Stimulated activated CD8-positive, alpha-beta memory T cell treated with anti-CD3 and anti-CD28 coated beads, Interleukin-7, amount 100 ng/mL, for 4 hours (primary cell): ENCODE results near the gene IL11.

ENCODE experiments used
- DNase-seq, 2 donors: peaks; one replicate each; pipeline ENCODE4 v3.0.0-alpha.2; 2020; ENCODE audit warnings: low read depth in 2 of 2

IL11 gene

DNA sequence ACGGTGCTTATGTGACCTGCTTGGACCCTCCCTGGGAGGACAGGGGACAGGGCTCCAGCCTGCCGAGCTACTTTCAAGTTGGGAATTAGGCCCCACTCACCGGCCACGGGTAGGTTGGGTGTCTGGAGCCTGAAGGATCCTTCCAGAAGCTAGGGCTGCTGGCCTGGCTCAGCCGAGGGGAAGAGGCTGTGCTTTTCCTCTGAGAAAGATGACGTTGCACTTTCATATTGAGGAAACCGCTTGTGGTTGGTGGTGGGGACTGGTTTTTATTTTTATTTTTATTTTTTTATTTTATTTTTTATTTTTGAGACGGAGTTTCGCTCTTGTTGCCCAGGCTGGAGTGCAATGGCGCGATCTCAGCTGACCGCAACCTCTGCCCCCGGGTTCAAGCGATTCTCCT is 45.1 kb downstream of the IL11 start, which contains the start of gene TMEM150B:
TMEM150B (minus strand) TSS at position 170 of the 400 bp plus-strand sequence. CDS start 4,305 bp downstream, outside the sequence.
- DNase-seq: no peak

DNA sequence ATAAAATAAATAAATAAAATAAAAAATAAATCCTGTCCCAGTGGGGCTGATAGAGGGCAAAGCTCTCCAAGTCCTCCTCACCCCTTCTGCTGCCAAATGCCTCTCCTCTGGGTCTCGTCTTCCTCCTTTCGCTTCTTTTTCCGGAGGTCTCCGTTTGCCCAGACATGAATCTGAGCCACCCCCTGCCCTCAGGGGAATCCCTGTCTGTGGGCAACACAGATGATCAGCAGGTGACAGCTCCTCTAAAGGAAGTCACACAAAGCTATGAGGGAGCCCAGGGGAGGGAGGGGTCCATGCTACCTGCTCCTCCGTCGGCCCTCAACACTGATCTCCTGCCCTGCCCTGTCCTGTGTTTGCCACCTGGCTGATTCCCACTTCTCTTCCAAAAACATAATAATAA is 45.6 kb downstream of the IL11 start:
- no peak for DNase-seq

DNA sequence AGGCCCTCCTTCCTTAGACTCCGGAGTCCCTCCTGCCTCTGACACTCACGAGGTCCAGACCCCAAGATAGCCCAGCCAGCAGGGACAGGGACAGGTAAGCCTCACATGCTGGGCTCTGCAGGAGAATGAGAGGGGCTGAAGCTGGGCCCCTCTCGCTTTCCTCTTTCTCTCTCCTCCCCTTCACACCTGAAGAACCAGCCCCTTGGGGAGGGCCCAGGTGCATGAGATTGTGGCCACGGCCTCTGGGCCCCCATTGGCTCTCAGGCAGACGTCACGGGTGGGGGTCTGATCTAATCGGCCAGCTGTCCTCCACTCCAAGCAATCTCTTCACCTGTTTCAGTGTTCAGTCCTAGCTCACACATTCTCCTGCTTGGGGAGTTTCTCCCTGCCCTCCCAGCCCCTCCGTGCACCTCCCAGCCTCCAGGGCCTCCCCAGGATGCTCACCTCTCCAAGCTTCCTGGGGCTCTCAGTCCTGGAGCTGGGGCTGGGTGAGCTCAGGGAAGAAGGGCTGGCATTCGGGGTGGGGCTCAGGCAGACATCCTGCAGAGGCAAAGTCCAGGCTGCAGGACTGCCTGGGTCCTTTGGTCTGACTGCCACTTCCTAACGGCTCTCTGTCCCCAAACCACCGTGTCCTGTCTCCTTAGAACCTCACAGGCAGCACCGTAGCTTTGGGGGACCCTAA is 47.9 kb downstream of the IL11 start:
- no peak for DNase-seq

DNA sequence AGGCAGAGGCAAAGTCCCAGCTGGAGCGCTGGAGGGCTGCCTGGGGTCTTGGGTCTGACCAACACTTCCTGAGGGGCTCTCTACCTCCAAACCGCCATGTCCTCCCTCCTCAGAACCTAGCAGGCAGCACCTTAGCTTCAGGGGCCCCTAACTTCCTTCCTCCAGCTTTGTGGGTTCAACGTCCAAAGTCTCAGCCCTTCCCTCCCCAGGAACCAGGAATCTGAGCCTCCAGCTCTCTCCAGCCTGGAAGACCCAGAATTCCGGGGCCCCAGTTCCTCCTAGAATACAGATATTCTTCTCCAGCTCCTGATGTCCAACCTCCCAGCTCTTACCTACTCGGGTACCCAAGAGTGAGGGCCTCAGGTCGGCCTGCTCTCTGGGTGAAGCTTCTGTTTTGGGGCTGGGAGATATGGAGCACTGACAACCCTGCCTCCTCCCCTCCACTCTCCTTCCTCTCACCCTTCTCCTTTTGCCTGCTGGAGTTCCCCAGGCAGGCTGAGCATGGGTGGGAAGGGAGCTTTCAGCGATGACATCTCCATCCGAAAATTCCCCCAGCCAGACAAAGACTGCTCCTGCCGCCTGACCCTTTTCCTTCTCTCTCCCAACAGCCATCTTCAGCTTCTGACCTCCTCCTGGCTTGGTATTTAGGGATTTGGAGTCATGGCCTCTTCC is 48.7 kb downstream of the IL11 start:
- DNase-seq: no peak

DNA sequence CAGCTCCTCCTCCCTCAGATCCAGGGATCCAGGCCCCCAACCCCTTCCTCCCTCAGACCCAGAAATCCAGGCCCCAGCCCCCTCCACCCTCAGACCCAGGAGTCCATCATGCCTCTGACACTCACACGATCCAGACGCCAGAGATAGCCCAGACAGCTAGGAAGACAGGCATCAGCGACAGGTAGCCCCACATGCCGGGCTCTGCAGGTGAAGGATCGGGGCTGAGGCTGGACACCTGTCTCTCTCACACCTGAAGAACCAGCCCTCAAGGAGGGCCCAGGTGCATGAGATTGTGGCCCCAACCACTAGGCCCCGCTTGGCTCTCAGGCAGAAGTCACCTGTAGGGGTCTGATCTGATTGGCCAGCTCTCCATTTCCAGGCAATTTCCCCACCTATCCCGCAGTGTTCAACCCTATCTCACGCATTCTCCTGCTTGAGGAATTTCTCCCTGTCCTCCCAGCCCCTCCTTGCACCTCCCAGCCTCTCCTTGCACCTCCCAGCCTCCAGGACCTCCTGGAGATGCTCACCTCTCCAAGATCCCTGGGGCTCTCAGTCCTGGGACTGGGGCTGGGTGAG is 49.3 kb downstream of the IL11 start:
- no peak for DNase-seq

DNA sequence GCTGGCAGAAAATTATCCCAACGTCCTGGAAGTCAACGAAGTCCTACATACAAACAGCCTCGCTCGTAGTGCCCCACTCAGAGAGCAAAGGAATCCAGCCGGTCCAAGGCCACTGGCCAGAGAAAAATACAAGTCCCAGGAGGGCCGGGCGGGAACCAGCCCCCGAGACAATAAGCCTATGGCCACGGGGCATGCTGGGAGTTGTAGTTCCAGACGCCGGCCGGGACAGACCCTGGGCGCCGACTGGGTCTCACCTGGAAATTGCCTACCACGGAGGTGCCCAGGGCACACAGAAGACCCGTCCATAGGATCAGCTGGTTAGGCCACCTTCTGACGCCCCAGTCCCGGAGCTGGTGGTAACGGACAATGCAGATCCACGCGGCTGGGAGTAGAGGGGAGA is 50.5 kb downstream of the IL11 start:
- DNase-seq: no peak

DNA sequence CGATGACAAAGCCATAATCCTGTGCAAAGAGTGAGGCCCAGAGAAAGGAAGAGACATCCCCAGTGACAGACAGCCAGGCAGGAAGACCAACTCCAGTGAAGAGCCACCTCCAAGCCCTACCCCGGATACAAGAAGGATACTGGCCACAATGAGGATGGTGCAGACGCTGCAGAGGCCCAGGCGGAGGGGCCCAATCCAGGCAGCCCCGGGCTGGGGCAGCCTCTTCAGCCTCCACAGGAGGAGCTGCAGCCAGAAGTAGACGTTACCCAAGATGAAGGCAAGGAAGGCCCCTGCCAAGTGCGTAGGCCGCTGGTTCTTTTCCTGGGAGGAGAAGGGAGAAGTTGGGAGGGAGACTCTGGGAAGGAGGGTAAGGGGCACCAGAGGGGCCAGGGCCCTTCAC is 53.6 kb downstream of the IL11 start:
- no peak for DNase-seq

DNA sequence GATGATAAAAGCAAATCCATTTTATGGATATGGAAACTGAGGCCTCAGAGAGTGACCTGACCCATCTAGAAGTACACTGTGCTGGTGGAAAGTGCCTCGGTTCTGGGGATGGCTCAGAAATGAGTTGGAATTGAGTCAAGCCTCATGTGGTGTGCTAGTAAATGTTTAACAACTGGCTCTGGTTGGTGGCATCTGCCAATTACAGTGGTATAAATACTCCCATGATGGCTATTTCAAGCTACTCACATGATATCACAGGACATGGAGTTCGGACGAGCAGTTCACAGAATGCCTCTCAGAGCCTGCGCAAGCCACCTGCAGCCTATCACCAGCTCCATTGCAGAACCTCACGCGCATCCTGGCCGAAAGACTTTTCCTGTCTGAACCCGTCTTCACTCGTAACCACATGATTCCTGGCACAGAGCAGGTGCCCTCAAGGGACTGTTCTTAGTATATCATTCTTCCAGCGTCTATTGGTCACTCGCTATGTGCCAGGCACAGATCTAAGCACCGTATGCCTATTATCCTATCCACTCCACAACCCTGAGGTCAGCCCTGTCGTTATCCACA is 54.2 kb downstream of the IL11 start:
- DNase-seq: no peak

DNA sequence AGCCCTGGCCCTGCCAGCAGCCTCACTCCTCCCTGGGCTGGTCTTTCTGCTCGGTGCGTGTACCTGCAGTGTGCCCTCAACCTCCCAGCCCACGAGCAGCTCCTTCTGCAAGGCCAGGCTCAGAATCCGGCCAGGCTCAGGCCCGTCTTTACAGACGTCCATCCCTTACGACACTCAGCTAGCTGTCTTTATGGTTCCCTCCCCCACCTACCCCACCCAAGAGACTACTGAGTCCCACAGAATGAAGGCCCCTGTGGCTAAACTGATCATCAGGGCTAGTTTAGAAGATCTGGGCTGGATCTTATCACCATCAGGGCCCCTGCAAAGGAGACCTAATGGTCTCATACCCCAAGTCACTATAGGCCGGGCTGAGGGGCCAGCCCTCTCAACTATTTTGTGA is 55.9 kb downstream of the IL11 start:
- DNase-seq: no peak
